T-cell (primary cell): ENCODE measurements around the gene PLRG1. TPM values are rescaled to one million over a fixed set of nuclear protein-coding genes. Genes with fewer than 3 reads are reported as not detected.

ENCODE experiments used
- ATAC-seq, 4 experiments: fragments of 200-7000 bp in 3 of 4; fragments of 150-1000 bp in 1 of 4; cut with Tn5 transposase; replicated peaks in 1 of 4; 1 replicate in 3 of 4; 2 replicates in 1 of 4; pipeline ENCODE4 v1.10.0; 2021; ENCODE audit warnings: moderate library complexity in 3 of 4, mild to moderate bottlenecking in 2 of 4, moderate number of reproducible peaks in 1 of 4
- CTCF ChIA-PET, 2 donors: fragments of 300-600 bp; sonication (Branson Sonifier 250); formaldehyde crosslinking; loops; one replicate each; lab custom pipeline; 2022; ENCODE audit warnings: antibody characterized with exemption in 2 of 2; lab: Charles Lee
- POLR2A ChIA-PET, 2 donors: fragments of 300-600 bp; sonication (Branson Sonifier 250); formaldehyde crosslinking; loops; one replicate each; lab custom pipeline; 2022; ENCODE audit warnings: antibody characterized with exemption in 2 of 2; lab: Charles Lee
- DNase-seq, 35 experiments: peaks; one replicate each; pipeline versions ENCODE4 v3.0.0 to v3.0.0-alpha.2; 2013 to 2023
- H3K27ac ChIP-seq: one replicate; pipeline ENCODE4 v1.5.1; 2013; ENCODE audit warnings: low read length
- H3K27me3 ChIP-seq, 2 experiments: replicated peaks in 1 of 2; 1 replicate in 1 of 2; 2 replicates in 1 of 2; pipeline versions ENCODE4 v1.6.1 to v1.7.0; 2013; ENCODE audit warnings: low read length in 1 of 2, mixed read lengths in 1 of 2; ENCODE audit not compliant: control insufficient read depth in 2 of 2, insufficient read depth in 2 of 2; ENCODE audit errors: extremely low read depth in 1 of 2
- H3K36me3 ChIP-seq, 2 donors: 1 replicate in 1 of 2; 2 replicates in 1 of 2; pipeline versions ENCODE4 v1.6.1 to v1.7.0; 2013; ENCODE audit warnings: low read length in 1 of 2; ENCODE audit not compliant: control insufficient read depth in 2 of 2, insufficient read depth in 1 of 2; ENCODE audit errors: extremely low read depth in 1 of 2
- H3K4me1 ChIP-seq, 2 experiments: 1 replicate in 1 of 2; 2 replicates in 1 of 2; pipeline versions ENCODE4 v1.6.1 to v1.7.0; 2013; ENCODE audit warnings: low read length in 2 of 2, mixed read lengths in 1 of 2; ENCODE audit not compliant: insufficient read depth in 2 of 2, control insufficient read depth in 1 of 2; ENCODE audit errors: extremely low read depth in 1 of 2
- H3K4me3 ChIP-seq, 2 donors: 1 replicate in 1 of 2; 2 replicates in 1 of 2; pipeline versions ENCODE4 v1.5.1 to v1.7.0; 2013; ENCODE audit warnings: mild to moderate bottlenecking in 2 of 2, low read length in 1 of 2, moderate library complexity in 1 of 2; ENCODE audit not compliant: control insufficient read depth in 1 of 2; ENCODE audit errors: extremely low read depth in 1 of 2
- H3K9me3 ChIP-seq: 2 replicates; pipeline ENCODE4 v1.7.0; 2013
- H3K27ac Mint-ChIP-seq, 2 donors: one replicate each; pipeline ENCODE4 v1.8.0; 2020 to 2021; ENCODE audit warnings: mild to moderate bottlenecking in 2 of 2, mixed read lengths in 2 of 2
- H3K27me3 Mint-ChIP-seq, 2 donors: one replicate each; pipeline ENCODE4 v1.8.0; 2021 to 2022; ENCODE audit warnings: mixed read lengths in 2 of 2
- H3K36me3 Mint-ChIP-seq: one replicate; pipeline ENCODE4 v1.8.0; 2021; ENCODE audit warnings: mixed read lengths
- H3K4me1 Mint-ChIP-seq, 3 donors: one replicate each; pipeline ENCODE4 v1.8.0; 2020 to 2022; ENCODE audit warnings: mixed read lengths in 3 of 3, mild to moderate bottlenecking in 1 of 3
- H3K4me3 Mint-ChIP-seq, 3 donors: one replicate each; pipeline ENCODE4 v1.8.0; 2020 to 2022; ENCODE audit warnings: mild to moderate bottlenecking in 3 of 3, mixed read lengths in 3 of 3, moderate library complexity in 3 of 3
- H3K9me3 Mint-ChIP-seq, 3 donors: one replicate each; pipeline ENCODE4 v1.8.0; 2020 to 2022; ENCODE audit warnings: mixed read lengths in 3 of 3
- WGBS: methylation state at CpG from one replicate; pipeline ENCODE4 v1.1.5; 2013; ENCODE audit warnings: missing lambda C conversion rate; ENCODE audit not compliant: insufficient coverage; 5-methylcytosine and 5-hydroxymethylcytosine counted together
- total RNA-seq, 35 experiments: library from RNA in 6 of 35; stranded (reverse) in 6 of 35; fragments of 120-200 nt in 1 of 35; gene quantifications; one replicate each; pipeline versions ENCODE4 v1.2.1 to v1.2.4 and lab custom pipeline; 2013 to 2026

The PLRG1 gene
- total RNA-seq, 5 donors from 2014 or later (not counting 1 experiment from before 2014, with no cell fraction given): 58.7 to 77.4 (median 62.7) TPM

GRCh38 chr4:154577324-154577723, 27.1 kb upstream of the PLRG1 start:
- no peak overlapping the region for H3K4me3 Mint-ChIP-seq
- H3K4me1 Mint-ChIP-seq: no peaks in the 10 kb centered on the region
- Histone ChIP-seq H3K9me3 (no peaks in the 10 kb centered on the region), H3K27me3 (peaks cover 0 to 12% of the 10 kb centered on the region in 2 experiments), H3K4me3 (no peak overlapping the region), H3K27ac (no peak overlapping the region), H3K36me3 (no peaks in the 10 kb centered on the region), H3K4me1 (no peaks in the 10 kb centered on the region)
- H3K27ac Mint-ChIP-seq: no peak overlapping the region
- DNase-seq (no peak), ATAC-seq (no peak)
- POLR2A ChIA-PET: no interaction called here
- no peaks in the 10 kb centered on the region for H3K9me3 Mint-ChIP-seq
- CTCF ChIA-PET: no interaction called here
- WGBS: 92% methylated on average over 2 of the region's 2 CpGs
- H3K36me3 Mint-ChIP-seq: no peaks in the 10 kb centered on the region
- H3K27me3 Mint-ChIP-seq: peaks cover 20 to 33% of the 10 kb centered on the region in 2 donors

- no peak for DNase-seq
- no peak overlapping the region for H3K27ac ChIP-seq
- POLR2A ChIA-PET: no interaction called here
- peaks cover 18 to 31% of the 10 kb centered on the region in 2 donors for H3K27me3 Mint-ChIP-seq
- H3K36me3 Mint-ChIP-seq: no peaks in the 10 kb centered on the region
- no peaks in the 10 kb centered on the region for H3K9me3 Mint-ChIP-seq
- no peaks in the 10 kb centered on the region for H3K4me1 Mint-ChIP-seq
- H3K36me3 ChIP-seq: no peaks in the 10 kb centered on the region
- no peaks in the 10 kb centered on the region for H3K9me3 ChIP-seq
- no peak for ATAC-seq
- no peak overlapping the region for H3K27ac Mint-ChIP-seq
- CTCF ChIA-PET: interaction anchor here in 1 of 2 donors (0.8 kb wide), 1 partner anchor 13 kb away, joined by 3 read pairs; no protein-coding TSS in a partner anchor
- H3K4me3 ChIP-seq: no peak overlapping the region
- peaks cover 0 to 12% of the 10 kb centered on the region in 2 experiments for H3K27me3 ChIP-seq
- WGBS: no CpG with 5 or more reads among the region's 3 CpGs
- H3K4me1 ChIP-seq: no peaks in the 10 kb centered on the region
- H3K4me3 Mint-ChIP-seq: no peak overlapping the region
Measured at GRCh38 chr4:154574311-154574710, 24.1 kb upstream of the PLRG1 start.

- H3K9me3 ChIP-seq: no peaks in the 10 kb centered on the region
- no peak overlapping the region for H3K27ac ChIP-seq
- no peaks in the 10 kb centered on the region for H3K36me3 ChIP-seq
- Mint-ChIP-seq H3K36me3 (no peaks in the 10 kb centered on the region), H3K27ac (no peak overlapping the region), H3K27me3 (peaks cover 14 to 25% of the 10 kb centered on the region in 2 donors), H3K9me3 (no peaks in the 10 kb centered on the region), H3K4me3 (no peak overlapping the region), H3K4me1 (no peaks in the 10 kb centered on the region)
- ATAC-seq (no peak), DNase-seq (no peak)
- ChIA-PET POLR2A (no interaction called here), CTCF (interaction anchor here in 1 of 2 donors (0.6 kb wide), 1 partner anchor 137 kb away, joined by 3 read pairs; no protein-coding TSS in a partner anchor)
- peaks cover 0 to 7% of the 10 kb centered on the region in 2 experiments for H3K27me3 ChIP-seq
- H3K4me3 ChIP-seq: no peak overlapping the region
- WGBS: 94% methylated on average over 2 of the region's 5 CpGs
- no peaks in the 10 kb centered on the region for H3K4me1 ChIP-seq
Measured at GRCh38 chr4:154573190-154573870, 23.1 kb upstream of the PLRG1 start.

- Mint-ChIP-seq H3K4me1 (no peaks in the 10 kb centered on the region), H3K36me3 (no peaks in the 10 kb centered on the region), H3K9me3 (no peaks in the 10 kb centered on the region), H3K27me3 (peaks cover 3 to 8% of the 10 kb centered on the region in 2 donors), H3K27ac (no peak overlapping the region), H3K4me3 (no peak overlapping the region)
- Histone ChIP-seq H3K36me3 (no peaks in the 10 kb centered on the region), H3K27ac (no peak overlapping the region), H3K9me3 (no peaks in the 10 kb centered on the region), H3K4me1 (no peaks in the 10 kb centered on the region), H3K27me3 (no peaks in the 10 kb centered on the region), H3K4me3 (no peak overlapping the region)
- ATAC-seq: no peak
- WGBS: 91% methylated on average over 4 of the region's 5 CpGs
- no peak for DNase-seq
- ChIA-PET POLR2A (no interaction called here), CTCF (no interaction called here)
Measured at GRCh38 chr4:154569584-154569983, 19.4 kb upstream of the PLRG1 start.

- no peak overlapping the region for H3K4me3 Mint-ChIP-seq
- H3K4me1 ChIP-seq: no peaks in the 10 kb centered on the region
- no peaks in the 10 kb centered on the region for H3K4me1 Mint-ChIP-seq
- DNase-seq (no peak), ATAC-seq (no peak)
- H3K4me3 ChIP-seq: no peak overlapping the region
- no peaks in the 10 kb centered on the region for H3K36me3 Mint-ChIP-seq
- POLR2A ChIA-PET: no interaction called here
- CTCF ChIA-PET: interaction anchor here in 1 of 2 donors (0.6 kb wide), 1 partner anchor 18 kb away, joined by 3 read pairs; no protein-coding TSS in a partner anchor
- H3K27ac Mint-ChIP-seq: no peak overlapping the region
- H3K9me3 ChIP-seq: no peaks in the 10 kb centered on the region
- no peaks in the 10 kb centered on the region for H3K36me3 ChIP-seq
- no peaks in the 10 kb centered on the region for H3K9me3 Mint-ChIP-seq
- H3K27me3 ChIP-seq: no peaks in the 10 kb centered on the region
- peaks cover 3 to 8% of the 10 kb centered on the region in 2 donors for H3K27me3 Mint-ChIP-seq
- 50% methylated on average over 2 of the region's 3 CpGs for WGBS
- no peak overlapping the region for H3K27ac ChIP-seq
Measured at GRCh38 chr4:154569028-154569427, 18.8 kb upstream of the PLRG1 start.

GRCh38 chr4:154566639-154567204, 16.5 kb upstream of the PLRG1 start:
- ChIA-PET POLR2A (no interaction called here), CTCF (no interaction called here)
- ATAC-seq (no peak), DNase-seq (no peak)
- Mint-ChIP-seq H3K36me3 (no peaks in the 10 kb centered on the region), H3K4me3 (no peak overlapping the region), H3K4me1 (no peaks in the 10 kb centered on the region), H3K27ac (no peak overlapping the region), H3K9me3 (no peaks in the 10 kb centered on the region), H3K27me3 (peaks cover under 1 to 14% of the 10 kb centered on the region in 2 donors)
- no peaks in the 10 kb centered on the region for H3K27me3 ChIP-seq
- H3K27ac ChIP-seq: no peak overlapping the region
- H3K9me3 ChIP-seq: no peaks in the 10 kb centered on the region
- H3K4me1 ChIP-seq: no peaks in the 10 kb centered on the region
- H3K4me3 ChIP-seq: no peak overlapping the region
- WGBS: 0% methylated on average over 1 of the region's 5 CpGs
- no peaks in the 10 kb centered on the region for H3K36me3 ChIP-seq
